H9 (cell line): ENCODE measurements around the gene OIP5. TPM values are rescaled to one million over a fixed set of nuclear protein-coding genes. Genes with fewer than 3 reads are reported as not detected.
A peak's percentile ranks its signal among the peaks of the same experiment; 100 is the strongest.
"Not testable (repeated sequence)": the region's sequence is repeated elsewhere in the genome, so short reads cannot be mapped to it uniquely, and the experiment has no call there.

Experiments used
- DNase-seq: peaks from one replicate; pipeline ENCODE4 v3.0.0-alpha.2; 2017
- H2AFZ ChIP-seq: one replicate; pipeline ENCODE4 v1.6.1; 2013; ENCODE audit warnings: mild to moderate bottlenecking, low read length, control low read depth, moderate library complexity
- H2AK5ac ChIP-seq: 2 replicates; pipeline ENCODE4 v1.6.1; 2013; ENCODE audit warnings: low read length, control low read depth, mixed read lengths; ENCODE audit not compliant: insufficient read length
- H2BK120ac ChIP-seq: one replicate; pipeline ENCODE4 v1.6.1; 2013; ENCODE audit warnings: low read depth, mild to moderate bottlenecking, low read length, control low read depth, inconsistent platforms; ENCODE audit not compliant: poor library complexity, severe bottlenecking
- H2BK12ac ChIP-seq: 2 replicates; pipeline ENCODE4 v1.6.1; 2013; ENCODE audit warnings: low read length, control low read depth, mixed read lengths, low read depth; ENCODE audit not compliant: insufficient read length
- H2BK15ac ChIP-seq: 2 replicates; pipeline ENCODE4 v1.6.1; 2013; ENCODE audit warnings: low read depth, low read length, control low read depth
- H2BK20ac ChIP-seq: one replicate; pipeline ENCODE4 v1.6.1; 2013; ENCODE audit warnings: low read depth, mild to moderate bottlenecking, low read length, control low read depth, inconsistent platforms; ENCODE audit not compliant: poor library complexity, severe bottlenecking
- H2BK5ac ChIP-seq: 2 replicates; pipeline ENCODE4 v1.6.1; 2013; ENCODE audit warnings: low read length, control low read depth, mixed read lengths; ENCODE audit not compliant: insufficient read length
- H3K14ac ChIP-seq: 2 replicates; pipeline ENCODE4 v1.6.1; 2013; ENCODE audit warnings: low read length, control low read depth; ENCODE audit not compliant: insufficient read depth
- H3K18ac ChIP-seq: 2 replicates; pipeline ENCODE4 v1.6.1; 2013; ENCODE audit warnings: low read depth, mild to moderate bottlenecking, mixed read lengths, low read length, control low read depth; ENCODE audit not compliant: insufficient read length
- H3K23ac ChIP-seq: 2 replicates; pipeline ENCODE4 v1.6.1; 2013; ENCODE audit warnings: low read length, control low read depth, mixed read lengths, low read depth; ENCODE audit not compliant: insufficient read length
- H3K23me2 ChIP-seq: 2 replicates; pipeline ENCODE4 v1.6.1; 2013; ENCODE audit warnings: low read depth, mild to moderate bottlenecking, mixed read lengths, low read length, control low read depth; ENCODE audit not compliant: insufficient read length, poor library complexity, severe bottlenecking
- H3K27ac ChIP-seq: 2 replicates; pipeline ENCODE4 v1.5.1; 2013; ENCODE audit warnings: low read length, control low read depth, mixed read lengths, low read depth; ENCODE audit not compliant: insufficient read length
- H3K27me3 ChIP-seq: 2 replicates; pipeline ENCODE4 v1.6.1; 2013; ENCODE audit warnings: low read length, control low read depth, inconsistent platforms; ENCODE audit not compliant: insufficient read depth
- H3K4ac ChIP-seq: 2 replicates; pipeline ENCODE4 v1.6.1; 2013; ENCODE audit warnings: low read depth, mild to moderate bottlenecking, control low read depth, inconsistent platforms, low read length, moderate library complexity
- H3K4me1 ChIP-seq: 2 replicates; pipeline ENCODE4 v1.6.1; 2013; ENCODE audit warnings: low read length, control low read depth, inconsistent platforms; ENCODE audit not compliant: insufficient read depth
- H3K4me2 ChIP-seq: 2 replicates; pipeline ENCODE4 v1.6.1; 2013; ENCODE audit warnings: low read length, control low read depth, mixed read lengths; ENCODE audit not compliant: insufficient read length, insufficient read depth
- H3K56ac ChIP-seq: 2 replicates; pipeline ENCODE4 v1.6.1; 2013; ENCODE audit warnings: low read depth, mild to moderate bottlenecking, mixed read lengths, low read length, control low read depth; ENCODE audit not compliant: insufficient read length
- H3K79me1 ChIP-seq: 2 replicates; pipeline ENCODE4 v1.6.1; 2013; ENCODE audit warnings: low read depth, mild to moderate bottlenecking, moderate library complexity, low read length, control low read depth, inconsistent platforms; ENCODE audit not compliant: insufficient read depth, poor library complexity, severe bottlenecking
- H3K79me2 ChIP-seq: 2 replicates; pipeline ENCODE4 v1.6.1; 2013; ENCODE audit warnings: low read length, control low read depth, inconsistent platforms; ENCODE audit not compliant: insufficient read depth
- H3K9ac ChIP-seq: 2 replicates; pipeline ENCODE4 v1.6.1; 2013; ENCODE audit warnings: low read length, control low read depth, mixed read lengths; ENCODE audit not compliant: insufficient read length; ENCODE audit errors: extremely low read depth
- H3K9me3 ChIP-seq: one replicate; pipeline ENCODE4 v1.6.1; 2013; ENCODE audit warnings: low read depth, low read length, inconsistent platforms; ENCODE audit not compliant: control insufficient read depth
- H3T11ph ChIP-seq: one replicate; pipeline ENCODE4 v1.6.1; 2013; ENCODE audit warnings: mild to moderate bottlenecking, low read length, control low read depth, inconsistent platforms
- H4K20me1 ChIP-seq: one replicate; pipeline ENCODE4 v1.6.1; 2013; ENCODE audit not compliant: control insufficient read depth, insufficient read length, insufficient read depth
- H4K5ac ChIP-seq: 2 replicates; pipeline ENCODE4 v1.6.1; 2013; ENCODE audit warnings: low read depth, mild to moderate bottlenecking, mixed read lengths, low read length, control low read depth; ENCODE audit not compliant: insufficient read length
- H4K8ac ChIP-seq: replicated peaks from 2 replicates; pipeline ENCODE4 v1.6.1; 2013; ENCODE audit warnings: low read length, control low read depth, mixed read lengths, low read depth; ENCODE audit not compliant: insufficient read length
- H4K91ac ChIP-seq: 2 replicates; pipeline ENCODE4 v1.6.1; 2013; ENCODE audit warnings: low read depth, mild to moderate bottlenecking, moderate library complexity, mixed read lengths, low read length, control low read depth; ENCODE audit not compliant: insufficient read length
- H3K27ac Mint-ChIP-seq, 3 experiments: 2 replicates in 2 of 3; 3 replicates in 1 of 3; pipeline ENCODE4 v1.8.0; 2020 to 2021; ENCODE audit warnings: mixed read lengths in 3 of 3, mild to moderate bottlenecking in 1 of 3, moderate library complexity in 1 of 3
- H3K27me3 Mint-ChIP-seq: 2 replicates; pipeline ENCODE4 v1.8.0; 2021; ENCODE audit warnings: low read depth, mild to moderate bottlenecking, moderate library complexity, mixed read lengths
- H3K36me3 Mint-ChIP-seq, 3 experiments: 2 replicates in 2 of 3; 3 replicates in 1 of 3; pipeline ENCODE4 v1.8.0; 2020 to 2021; ENCODE audit warnings: low read depth in 3 of 3, mixed read lengths in 3 of 3; ENCODE audit not compliant: insufficient read depth in 1 of 3
- H3K4me1 Mint-ChIP-seq, 2 experiments: 2 replicates each; pipeline ENCODE4 v1.8.0; 2020; ENCODE audit warnings: mixed read lengths in 2 of 2
- H3K4me3 Mint-ChIP-seq, 2 experiments: 2 replicates in 1 of 2; 3 replicates in 1 of 2; pipeline ENCODE4 v1.8.0; 2020 to 2021; ENCODE audit warnings: mild to moderate bottlenecking in 2 of 2, mixed read lengths in 2 of 2, moderate library complexity in 1 of 2
- H3K9me3 Mint-ChIP-seq, 2 experiments: 2 replicates in 1 of 2; 3 replicates in 1 of 2; pipeline ENCODE4 v1.8.0; 2020; ENCODE audit warnings: mild to moderate bottlenecking in 2 of 2, mixed read lengths in 2 of 2, moderate library complexity in 1 of 2
- CTCF ChIP-seq: fragments of 200-600 bp; sonication (generic); conservative IDR thresholded peaks from 3 replicates; pipeline ENCODE4 v1.8.0; 2021; ENCODE audit warnings: antibody characterized with exemption, mild to moderate bottlenecking
- WGBS: extraction: QIAGEN DNeasy Blood & Tissue Kit; methylation state at CpG from one replicate; pipeline ENCODE4 v1.1.7; 2013; ENCODE audit warnings: missing lambda C conversion rate, low lambda C conversion rate, mixed read lengths; ENCODE audit not compliant: insufficient read length; ENCODE audit errors: extremely low coverage; 5-methylcytosine and 5-hydroxymethylcytosine counted together
- total RNA-seq: library from RNA; stranded (reverse); gene quantifications from 2 replicates; pipeline ENCODE4 v1.2.1, GENCODE V29; 2021

The OIP5 gene
- total RNA-seq, 1 experiment from 2014 or later, result 30.9 TPM

GRCh38 chr15:41323611-41324010, 8.8 kb downstream of the OIP5 start:
- H3K14ac ChIP-seq, result no peak overlapping the region
- H3K27me3 Mint-ChIP-seq, result no peaks in the 10 kb centered on the region
- H3K18ac ChIP-seq, result no peak overlapping the region
- H4K5ac ChIP-seq, result no peak overlapping the region
- H3K23me2 ChIP-seq, result no peaks in the 10 kb centered on the region
- no peaks in the 10 kb centered on the region for H3K79me2 ChIP-seq
- no peaks in the 10 kb centered on the region for H3K9me3 ChIP-seq
- H3K9ac ChIP-seq, result no peak overlapping the region
- no peak overlapping the region for H2BK15ac ChIP-seq
- no peaks in the 10 kb centered on the region for H3K27me3 ChIP-seq
- H3K4me3 Mint-ChIP-seq, result no peak overlapping the region
- no peak overlapping the region for H3T11ph ChIP-seq
- peaks cover 2% of the 10 kb centered on the region for H3K79me1 ChIP-seq
- DNase-seq, result no peak
- H3K4me2 ChIP-seq, result no peak overlapping the region
- no peaks in the 10 kb centered on the region for H3K4me1 ChIP-seq
- WGBS, result no CpG with 5 or more reads among the region's 1 CpG
- peaks cover 31 to 67% (median 61%) of the 10 kb centered on the region in 3 experiments for H3K36me3 Mint-ChIP-seq
- no peak overlapping the region for H3K27ac ChIP-seq
- TF ChIP-seq CTCF, result no peak
- no peak overlapping the region for H3K4ac ChIP-seq
- H2BK20ac ChIP-seq, result no peak overlapping the region
- no peak overlapping the region for H3K23ac ChIP-seq
- H2AK5ac ChIP-seq, result no peak overlapping the region
- no peaks in the 10 kb centered on the region for H4K20me1 ChIP-seq
- no peak overlapping the region for H2BK120ac ChIP-seq
- H2AFZ ChIP-seq, result no peak overlapping the region
- no peak overlapping the region for H4K91ac ChIP-seq
- H3K4me1 Mint-ChIP-seq, result no peaks in the 10 kb centered on the region
- no peak overlapping the region for H2BK12ac ChIP-seq
- no peak overlapping the region for H2BK5ac ChIP-seq
- H4K8ac ChIP-seq, result no peak overlapping the region
- H3K27ac Mint-ChIP-seq, result 0 out of 7 replicates have a peak overlapping the region, but pooled peaks of 1 of the 3 experiments have one; percentile 13
- H3K56ac ChIP-seq, result no peak overlapping the region
- H3K9me3 Mint-ChIP-seq, result peaks cover 7% of the 10 kb centered on the region in 2 experiments; a peak in 4 of 5 replicates

- not testable (repeated sequence) for H2BK120ac ChIP-seq, H3K27ac ChIP-seq, H3K4me1 Mint-ChIP-seq, H2AK5ac ChIP-seq, H3K4me2 ChIP-seq, DNase-seq, H4K5ac ChIP-seq, H3K9me3 Mint-ChIP-seq, H3K9me3 ChIP-seq, H4K91ac ChIP-seq, H2AFZ ChIP-seq, H2BK5ac ChIP-seq, H3K79me2 ChIP-seq, H3K9ac ChIP-seq, H3K27me3 Mint-ChIP-seq, H3K4me1 ChIP-seq, H3K56ac ChIP-seq, H3K23ac ChIP-seq, H2BK20ac ChIP-seq, H3K27me3 ChIP-seq, H3K23me2 ChIP-seq, H2BK15ac ChIP-seq, H3K14ac ChIP-seq, H3K79me1 ChIP-seq, H3K27ac Mint-ChIP-seq, H3K4me3 Mint-ChIP-seq, H4K20me1 ChIP-seq, H2BK12ac ChIP-seq, H3K18ac ChIP-seq, H3K4ac ChIP-seq, H4K8ac ChIP-seq, H3T11ph ChIP-seq
- peaks cover 24 to 71% (median 62%) of the 10 kb centered on the region in 3 experiments for H3K36me3 Mint-ChIP-seq
- no CpG with 5 or more reads among the region's 39 CpGs for WGBS
Observed at GRCh38 chr15:41320805-41321330, 11.5 kb downstream of the OIP5 start.
